BLaER1 treated with 17β-estradiol and CSF1 and Interleukin-3, amounts not matched to agents 10 nM and 100 nM (cell line): Measurements from ENCODE around the gene WDR70.
"Not testable (repeated sequence)": the region's sequence is repeated elsewhere in the genome, so short reads cannot be mapped to it uniquely, and the experiment has no call there.

Experiments
- H3K27ac ChIP-seq, 11 experiments: shearing (Covaris generic); formaldehyde crosslinking; 2 replicates each; pipeline ENCODE4 v1.8.1; 2022
- H3K27me3 ChIP-seq, 11 experiments: shearing (Covaris generic); formaldehyde crosslinking; 2 replicates each; pipeline ENCODE4 v1.8.1; 2022
- H3K36me3 ChIP-seq, 11 experiments: shearing (Covaris generic); formaldehyde crosslinking; 2 replicates each; pipeline ENCODE4 v1.8.1; 2022
- H3K4me1 ChIP-seq, 10 experiments: shearing (Covaris generic); formaldehyde crosslinking; 2 replicates each; pipeline ENCODE4 v1.8.1; 2022
- H3K4me2 ChIP-seq, 11 experiments: shearing (Covaris generic); formaldehyde crosslinking; 2 replicates each; pipeline ENCODE4 v1.8.1; 2022
- H3K4me3 ChIP-seq, 10 experiments: shearing (Covaris generic); formaldehyde crosslinking; 2 replicates each; pipeline ENCODE4 v1.8.1; 2022
- H3K9ac ChIP-seq, 11 experiments: shearing (Covaris generic); formaldehyde crosslinking; 2 replicates each; pipeline ENCODE4 v1.8.1; 2022
- H3K9me3 ChIP-seq, 11 experiments: shearing (Covaris generic); formaldehyde crosslinking; replicated peaks in 1 of 11; 2 replicates each; pipeline ENCODE4 v1.8.1; 2022
- H4K20me1 ChIP-seq, 11 experiments: shearing (Covaris generic); formaldehyde crosslinking; 2 replicates each; pipeline ENCODE4 v1.8.1; 2022
- Cebpa-rat ChIP-seq, 11 experiments: shearing (Covaris generic); IDR thresholded peaks; 2 replicates each; pipeline ENCODE4 v1.8.1; 2022

WDR70 gene

DNA sequence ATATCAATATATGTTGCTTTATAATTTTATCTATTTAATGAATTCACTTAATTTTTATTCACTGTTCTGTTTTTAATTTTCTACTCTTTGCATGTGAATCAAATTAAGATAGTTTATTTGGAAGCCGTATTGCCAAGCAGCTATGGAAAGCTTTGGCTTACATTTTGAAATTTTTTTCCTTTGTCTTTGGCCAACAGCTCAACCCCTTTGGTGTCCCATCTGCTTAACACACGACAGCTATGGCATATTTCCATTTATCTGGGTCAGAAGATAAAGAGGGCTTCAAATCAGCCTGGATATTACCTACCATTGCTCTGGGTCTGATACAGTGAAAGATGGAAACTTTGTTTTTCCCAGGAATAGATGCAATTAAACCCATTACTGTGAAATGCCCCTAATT lies 201.0 kb downstream of the WDR70 start:
- H4K20me1 ChIP-seq, result no peaks in the 10 kb centered on the region; a peak in 3 of 22 replicates
- no peak overlapping the region for H3K4me3 ChIP-seq
- no peak overlapping the region for H3K27ac ChIP-seq
- TF ChIP-seq Cebpa-rat (IDR thresholded peaks at IDR 0.05), result no peak
- peaks cover 0 to 7% (median 5%) of the 10 kb centered on the region in 11 experiments; a peak in 7 of 22 replicates for H3K9me3 ChIP-seq
- peaks cover 7 to 26% (median 21%) of the 10 kb centered on the region in 10 experiments for H3K4me1 ChIP-seq
- peaks cover 0 to 5% (median 0%) of the 10 kb centered on the region in 11 experiments; a peak in 6 of 22 replicates for H3K36me3 ChIP-seq
- no peak overlapping the region for H3K4me2 ChIP-seq
- no peaks in the 10 kb centered on the region for H3K27me3 ChIP-seq
- H3K9ac ChIP-seq, result no peak overlapping the region

GRCh38 chr5:37582202-37582601 lies 203.1 kb downstream of the WDR70 start:
- peaks cover 0 to 7% (median 3%) of the 10 kb centered on the region in 10 experiments; a peak in 11 of 20 replicates for H3K4me1 ChIP-seq
- no peak overlapping the region for H3K9ac ChIP-seq
- H4K20me1 ChIP-seq, result no peaks in the 10 kb centered on the region; a peak in 3 of 22 replicates
- H3K4me3 ChIP-seq, result no peak overlapping the region
- H3K9me3 ChIP-seq, result no peaks in the 10 kb centered on the region
- no peaks in the 10 kb centered on the region for H3K27me3 ChIP-seq
- H3K4me2 ChIP-seq, result no peak overlapping the region
- H3K36me3 ChIP-seq, result peaks cover 0 to 3% (median 0%) of the 10 kb centered on the region in 11 experiments; a peak in 4 of 22 replicates
- no peak for TF ChIP-seq Cebpa-rat (IDR thresholded peaks at IDR 0.05)
- H3K27ac ChIP-seq, result no peak overlapping the region

- not testable (repeated sequence) for H3K27ac ChIP-seq, H3K27me3 ChIP-seq, H4K20me1 ChIP-seq, H3K9ac ChIP-seq, H3K4me1 ChIP-seq, H3K4me2 ChIP-seq, H3K4me3 ChIP-seq
- H3K9me3 ChIP-seq, result peaks cover 0 to 16% (median 7%) of the 10 kb centered on the region in 11 experiments; a peak in 11 of 22 replicates
- peaks cover 0 to 25% (median 4%) of the 10 kb centered on the region in 11 experiments; a peak in 9 of 22 replicates for H3K36me3 ChIP-seq
These were observed 214.2 kb downstream of the WDR70 start for GRCh38 chr5:37593292-37593691.

DNA sequence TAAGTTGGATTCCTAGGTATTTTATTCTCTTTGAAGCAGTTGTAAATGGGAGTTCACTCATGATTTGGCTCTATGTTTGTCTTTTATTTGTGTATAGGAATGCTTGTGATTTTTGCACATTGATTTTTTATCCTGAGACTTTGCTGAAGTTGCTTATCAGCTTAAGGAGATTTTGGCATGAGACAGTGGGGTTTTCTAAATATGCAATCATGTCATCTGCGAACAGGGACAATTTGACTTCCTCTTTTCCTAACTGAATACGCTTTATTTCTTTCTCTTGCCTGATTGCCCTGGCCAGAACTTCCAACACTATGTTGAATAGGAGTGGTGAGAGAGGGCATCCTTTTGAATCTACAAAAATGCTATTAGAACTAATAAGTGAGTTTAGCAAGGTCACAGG lies 215.7 kb downstream of the WDR70 start:
- not testable (repeated sequence) for H3K4me3 ChIP-seq, H3K27me3 ChIP-seq, H4K20me1 ChIP-seq, H3K4me1 ChIP-seq, H3K4me2 ChIP-seq, H3K27ac ChIP-seq, H3K9ac ChIP-seq
- peaks cover 5 to 23% (median 14%) of the 10 kb centered on the region in 11 experiments; a peak in 20 of 22 replicates for H3K9me3 ChIP-seq
- H3K36me3 ChIP-seq, result peaks cover 0 to 34% (median 3%) of the 10 kb centered on the region in 11 experiments; a peak in 11 of 22 replicates

DNA sequence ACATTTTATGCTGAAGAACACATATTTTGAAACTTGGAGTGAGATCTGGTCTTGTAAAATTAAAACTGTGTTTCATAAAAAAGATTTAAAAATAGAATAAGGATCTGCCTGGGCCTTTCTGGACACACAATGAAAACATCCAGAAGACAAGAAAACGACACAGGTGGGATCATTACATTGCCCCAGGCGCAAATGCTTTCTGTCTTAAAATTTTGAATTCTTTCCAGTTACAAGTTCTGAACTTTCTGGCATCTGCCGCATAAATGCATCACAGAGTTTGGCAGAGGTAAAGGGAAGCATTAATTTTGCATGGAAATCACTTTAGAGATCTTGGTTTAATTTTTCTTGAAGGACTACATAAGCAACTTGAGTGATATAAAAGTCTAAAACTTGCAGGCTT lies 219.6 kb downstream of the WDR70 start:
- Histone ChIP-seq H3K27me3 (no peaks in the 10 kb centered on the region), H3K36me3 (peaks cover 0 to 36% (median 4%) of the 10 kb centered on the region in 11 experiments; a peak in 11 of 22 replicates), H3K4me3 (no peak overlapping the region), H3K27ac (no peak overlapping the region), H3K9ac (no peak overlapping the region), H4K20me1 (no peaks in the 10 kb centered on the region; a peak in 1 of 22 replicates), H3K4me1 (no peaks in the 10 kb centered on the region; a peak in 1 of 20 replicates), H3K4me2 (no peak overlapping the region), H3K9me3 (peaks cover 18 to 31% (median 24%) of the 10 kb centered on the region in 11 experiments)
- TF ChIP-seq Cebpa-rat (IDR thresholded peaks at IDR 0.05), result no peak

- TF ChIP-seq Cebpa-rat (IDR thresholded peaks at IDR 0.05), result no peak
- Histone ChIP-seq H3K9me3 (peaks cover 18 to 31% (median 24%) of the 10 kb centered on the region in 11 experiments), H4K20me1 (no peaks in the 10 kb centered on the region), H3K27me3 (no peaks in the 10 kb centered on the region), H3K9ac (no peak overlapping the region), H3K4me2 (no peak overlapping the region), H3K27ac (no peak overlapping the region), H3K4me3 (no peak overlapping the region), H3K36me3 (peaks cover 0 to 39% (median 5%) of the 10 kb centered on the region in 11 experiments; a peak in 12 of 22 replicates), H3K4me1 (no peaks in the 10 kb centered on the region)
These were observed 222.0 kb downstream of the WDR70 start for GRCh38 chr5:37601163-37601562.

- Histone ChIP-seq H3K27ac (no peak overlapping the region), H3K9me3 (peaks cover 18 to 31% (median 24%) of the 10 kb centered on the region in 11 experiments), H3K4me2 (no peak overlapping the region), H4K20me1 (no peaks in the 10 kb centered on the region), H3K4me3 (no peak overlapping the region), H3K4me1 (no peaks in the 10 kb centered on the region), H3K36me3 (peaks cover 6 to 47% (median 12%) of the 10 kb centered on the region in 11 experiments; a peak in 17 of 22 replicates), H3K9ac (no peak overlapping the region), H3K27me3 (no peaks in the 10 kb centered on the region)
- TF ChIP-seq Cebpa-rat (IDR thresholded peaks at IDR 0.05), result no peak
These were observed 224.0 kb downstream of the WDR70 start for GRCh38 chr5:37603072-37603471.

GRCh38 chr5:37604290-37604689 lies 225.2 kb downstream of the WDR70 start:
- Histone ChIP-seq H3K27me3 (no peaks in the 10 kb centered on the region), H3K9ac (no peak overlapping the region), H3K4me1 (no peaks in the 10 kb centered on the region), H4K20me1 (no peaks in the 10 kb centered on the region), H3K27ac (no peak overlapping the region), H3K4me3 (no peak overlapping the region), H3K4me2 (no peak overlapping the region), H3K36me3 (peaks cover 6 to 45% (median 19%) of the 10 kb centered on the region in 11 experiments; a peak in 18 of 22 replicates), H3K9me3 (peaks cover 18 to 24% (median 23%) of the 10 kb centered on the region in 11 experiments)
- no peak for TF ChIP-seq Cebpa-rat (IDR thresholded peaks at IDR 0.05)

DNA sequence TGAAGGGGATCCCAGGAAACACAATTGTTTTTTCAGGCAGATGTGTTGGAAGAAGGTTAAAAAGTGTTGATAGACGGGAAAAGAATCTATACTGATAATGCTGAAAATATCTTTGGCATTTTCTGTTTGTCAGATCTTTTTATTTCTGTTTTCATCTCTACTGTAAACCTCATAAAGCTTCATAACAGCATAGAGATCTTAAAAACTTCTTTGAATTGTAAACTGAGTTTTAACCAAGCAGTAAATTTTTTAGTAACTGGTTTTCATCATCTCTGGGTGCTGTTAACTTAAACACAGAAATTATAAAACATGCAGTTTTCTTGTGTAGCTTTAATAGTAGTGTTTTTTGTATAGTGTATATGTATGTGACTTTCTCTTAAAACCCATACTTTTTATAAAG lies 227.0 kb downstream of the WDR70 start:
- no peak for TF ChIP-seq Cebpa-rat (IDR thresholded peaks at IDR 0.05)
- Histone ChIP-seq H3K27ac (no peak overlapping the region), H4K20me1 (no peaks in the 10 kb centered on the region), H3K36me3 (peaks cover 7 to 33% (median 21%) of the 10 kb centered on the region in 11 experiments; a peak in 18 of 22 replicates), H3K4me2 (no peak overlapping the region), H3K9ac (no peak overlapping the region), H3K4me1 (no peaks in the 10 kb centered on the region), H3K9me3 (peaks cover 2 to 6% (median 5%) of the 10 kb centered on the region in 11 experiments; a peak in 16 of 22 replicates), H3K27me3 (no peaks in the 10 kb centered on the region), H3K4me3 (no peak overlapping the region)

GRCh38 chr5:37606632-37607248 lies 227.6 kb downstream of the WDR70 start:
- no peak overlapping the region for H3K27ac ChIP-seq
- TF ChIP-seq Cebpa-rat (IDR thresholded peaks at IDR 0.05), result no peak
- peaks cover 7 to 28% (median 20%) of the 10 kb centered on the region in 11 experiments; a peak in 18 of 22 replicates for H3K36me3 ChIP-seq
- H3K9ac ChIP-seq, result no peak overlapping the region
- H3K4me1 ChIP-seq, result no peaks in the 10 kb centered on the region
- no peaks in the 10 kb centered on the region for H4K20me1 ChIP-seq
- H3K9me3 ChIP-seq, result peaks cover 0 to under 1% (median 0%) of the 10 kb centered on the region in 11 experiments; a peak in 1 of 22 replicates
- H3K4me2 ChIP-seq, result no peak overlapping the region
- no peak overlapping the region for H3K4me3 ChIP-seq
- no peaks in the 10 kb centered on the region for H3K27me3 ChIP-seq
